Measurements from ENCODE around the gene INTS7.

Gene INTS7

DNA sequence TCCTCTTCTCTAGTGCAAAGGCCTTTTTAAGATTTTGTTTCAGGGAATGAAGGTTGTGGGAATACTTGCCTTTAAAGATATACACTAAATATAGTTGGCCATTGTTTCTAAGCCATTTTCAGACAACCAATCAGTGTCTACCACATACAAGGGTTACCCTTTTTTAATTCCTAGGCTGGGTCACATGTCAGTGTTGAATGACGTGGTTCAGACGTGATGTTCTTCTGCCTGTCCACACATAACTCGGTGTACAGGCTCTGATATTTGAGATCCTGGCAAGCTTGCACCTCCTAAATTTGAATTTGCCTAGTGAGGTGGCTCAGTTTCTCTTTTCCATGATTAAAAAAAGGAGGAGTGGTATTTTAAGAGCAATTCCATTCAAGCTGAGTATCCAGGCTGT, 39.0 kb upstream of the INTS7 start:
- H3K4me1 ChIP-seq (ENCODE audit: control insufficient read depth in 1 of 2, insufficient read depth in 1 of 2, low read depth in 1 of 2, low read length in 1 of 2), result no peaks in the 10 kb centered on the region
- no peaks in the 10 kb centered on the region for H3K36me3 ChIP-seq
- no peak overlapping the region for H3K4me3 ChIP-seq (ENCODE audit: low read depth in 1 of 2, low read length in 1 of 2)
- H3K9me3 ChIP-seq, result no peaks in the 10 kb centered on the region
- no peak overlapping the region for H3K27ac ChIP-seq
- no peaks in the 10 kb centered on the region for H3K27me3 ChIP-seq
- TF ChIP-seq CTCF (IDR thresholded peaks at IDR 0.05), result no peak

GRCh38 chr1:212073490-212073889, 38.1 kb upstream of the INTS7 start:
- no peaks in the 10 kb centered on the region for H3K36me3 ChIP-seq
- H3K27ac ChIP-seq, result no peak overlapping the region
- TF ChIP-seq CTCF (IDR thresholded peaks at IDR 0.05), result no peak
- no peaks in the 10 kb centered on the region for H3K4me1 ChIP-seq (ENCODE audit: control insufficient read depth in 1 of 2, insufficient read depth in 1 of 2, low read depth in 1 of 2, low read length in 1 of 2)
- no peaks in the 10 kb centered on the region for H3K9me3 ChIP-seq
- no peaks in the 10 kb centered on the region for H3K27me3 ChIP-seq
- no peak overlapping the region for H3K4me3 ChIP-seq (ENCODE audit: low read depth in 1 of 2, low read length in 1 of 2)

GRCh38 chr1:212072047-212072446, 36.7 kb upstream of the INTS7 start:
- no peak for TF ChIP-seq CTCF (IDR thresholded peaks at IDR 0.05)

DNA sequence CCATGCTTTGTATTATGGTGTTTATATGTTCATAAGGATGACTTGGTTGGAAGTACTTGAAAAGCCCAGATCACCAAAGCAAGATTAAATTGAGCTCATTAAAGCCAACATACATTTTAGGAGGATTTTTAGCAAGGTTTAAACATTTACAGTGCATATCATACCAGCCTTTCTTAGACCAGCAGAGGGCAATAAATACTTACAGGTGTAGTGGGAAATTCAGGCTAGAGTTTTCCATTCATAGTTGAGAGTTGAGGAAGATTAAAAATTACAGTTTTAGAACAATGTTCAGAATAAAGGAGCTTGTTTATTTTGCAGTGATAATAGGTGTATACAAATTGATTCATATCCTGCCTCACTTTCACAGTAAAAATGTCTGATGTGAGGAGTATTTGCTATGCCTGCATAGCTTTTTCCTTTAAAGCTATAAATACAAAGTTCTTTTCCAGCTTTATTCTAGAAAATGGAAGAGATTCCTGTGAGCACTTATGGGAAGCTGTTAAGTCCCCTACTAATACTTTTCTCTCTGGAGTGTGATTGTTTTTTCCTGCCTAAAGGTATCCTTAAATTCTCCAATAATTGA, 35.5 kb upstream of the INTS7 start:
- Histone ChIP-seq H3K4me1 (ENCODE audit: control insufficient read depth in 1 of 2, insufficient read depth in 1 of 2, low read depth in 1 of 2, low read length in 1 of 2) (no peaks in the 10 kb centered on the region), H3K9me3 (no peaks in the 10 kb centered on the region), H3K4me3 (ENCODE audit: low read depth in 1 of 2, low read length in 1 of 2) (no peak overlapping the region), H3K36me3 (peaks cover 8% of the 10 kb centered on the region), H3K27me3 (no peaks in the 10 kb centered on the region), H3K27ac (peak overlapping the region; percentile 12)
- peak; percentile 61 for TF ChIP-seq CTCF (IDR thresholded peaks at IDR 0.05)

More at GRCh38 chr1:212072047-212072446, 36.7 kb upstream of the INTS7 start:
- Histone ChIP-seq H3K9me3 (no peaks in the 10 kb centered on the region), H3K27me3 (no peaks in the 10 kb centered on the region), H3K36me3 (peaks cover 4% of the 10 kb centered on the region), H3K4me1 (ENCODE audit: control insufficient read depth in 1 of 2, insufficient read depth in 1 of 2, low read depth in 1 of 2, low read length in 1 of 2) (no peaks in the 10 kb centered on the region), H3K27ac (no peak overlapping the region), H3K4me3 (ENCODE audit: low read depth in 1 of 2, low read length in 1 of 2) (no peak overlapping the region)

DNA sequence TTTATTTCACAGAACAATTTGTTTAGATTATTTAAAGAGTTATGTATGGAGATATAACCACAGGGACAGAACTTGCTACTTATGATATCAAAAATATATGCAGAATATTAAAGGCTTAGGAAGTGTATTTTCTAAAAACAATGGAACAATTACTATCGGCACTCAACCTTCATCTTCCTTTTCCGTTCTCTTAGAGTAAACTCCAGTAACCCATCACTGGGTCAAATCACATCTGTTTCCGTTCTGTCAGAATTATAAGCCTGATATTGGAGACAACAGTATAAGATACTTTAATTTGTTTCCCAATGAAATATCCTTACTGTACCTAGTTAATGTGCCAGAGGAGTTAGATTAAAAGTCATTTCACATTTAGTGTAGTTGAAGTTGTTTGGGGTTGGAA, 32.4 kb upstream of the INTS7 start:
- Histone ChIP-seq H3K36me3 (peaks cover 8% of the 10 kb centered on the region), H3K4me3 (ENCODE audit: low read depth in 1 of 2, low read length in 1 of 2) (no peak overlapping the region), H3K27me3 (no peaks in the 10 kb centered on the region), H3K27ac (no peak overlapping the region), H3K4me1 (ENCODE audit: control insufficient read depth in 1 of 2, insufficient read depth in 1 of 2, low read depth in 1 of 2, low read length in 1 of 2) (no peaks in the 10 kb centered on the region), H3K9me3 (no peaks in the 10 kb centered on the region)
- no peak for TF ChIP-seq CTCF (IDR thresholded peaks at IDR 0.05)

Data from neutrophil (primary cell).